Kidney epithelial cell (primary cell): ENCODE data around the gene CCDC102A. TPM values are rescaled to one million over a fixed set of nuclear protein-coding genes. Genes with fewer than 3 reads are reported as not detected.

ENCODE experiments used
- DNase-seq: peaks from one replicate; pipeline ENCODE4 v3.0.0-alpha.2; 2010; ENCODE audit warnings: low read depth
- H3K27me3 ChIP-seq: 2 replicates; pipeline ENCODE4 v1.6.0; 2011; ENCODE audit warnings: low read length; ENCODE audit not compliant: control insufficient read depth, insufficient read depth
- H3K36me3 ChIP-seq: 2 replicates; pipeline ENCODE4 v1.5.1; 2011; ENCODE audit warnings: low read length; ENCODE audit not compliant: control insufficient read depth, insufficient read depth
- H3K4me3 ChIP-seq: 2 replicates; pipeline ENCODE4 v1.5.1; 2011; ENCODE audit warnings: low read depth, mild to moderate bottlenecking, control low read depth, low read length
- total RNA-seq: library from RNA; depleted of rRNA; stranded (reverse); fragments of >200 nt; gene quantifications from 2 replicates; pipeline ENCODE4 v1.2.3, GENCODE V29; 2015
- TF ChIP-seq, protein P1 (sequence below): IDR thresholded peaks from 2 replicates; pipeline ENCODE4 v1.5.1; 2011; ENCODE audit warnings: mild to moderate bottlenecking, moderate library complexity, low read length, control low read depth, inconsistent platforms; ENCODE audit not compliant: insufficient read depth, poor library complexity, severe bottlenecking

CCDC102A gene
- total RNA-seq, 1 donor from 2014 or later = 11.4 TPM

DNA sequence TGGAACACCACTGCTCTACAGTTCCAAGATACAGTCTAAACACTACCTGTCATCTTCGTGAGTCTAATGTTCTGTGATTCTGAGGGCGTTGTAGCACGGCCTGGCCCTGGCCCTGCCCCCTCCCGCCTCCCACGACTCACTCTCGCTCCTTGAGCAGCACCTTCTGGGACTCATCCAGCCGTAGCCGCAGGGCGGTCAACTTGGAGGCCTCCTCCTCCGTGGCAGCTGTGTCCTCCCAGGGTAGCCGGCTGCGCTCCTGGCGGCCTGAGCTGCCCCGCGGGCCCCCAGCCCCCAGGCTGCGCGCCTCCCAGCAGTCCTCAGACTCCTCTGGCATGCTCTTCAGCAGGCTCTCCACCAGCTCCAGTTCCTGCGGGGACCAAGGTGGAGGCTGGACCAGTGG is 10.6 kb downstream of the CCDC102A start:
- Histone ChIP-seq H3K36me3 (no peaks in the 10 kb centered on the region), H3K4me3 (no peak overlapping the region), H3K27me3 (peaks cover 3% of the 10 kb centered on the region)
- TF ChIP-seq, protein P1, sequence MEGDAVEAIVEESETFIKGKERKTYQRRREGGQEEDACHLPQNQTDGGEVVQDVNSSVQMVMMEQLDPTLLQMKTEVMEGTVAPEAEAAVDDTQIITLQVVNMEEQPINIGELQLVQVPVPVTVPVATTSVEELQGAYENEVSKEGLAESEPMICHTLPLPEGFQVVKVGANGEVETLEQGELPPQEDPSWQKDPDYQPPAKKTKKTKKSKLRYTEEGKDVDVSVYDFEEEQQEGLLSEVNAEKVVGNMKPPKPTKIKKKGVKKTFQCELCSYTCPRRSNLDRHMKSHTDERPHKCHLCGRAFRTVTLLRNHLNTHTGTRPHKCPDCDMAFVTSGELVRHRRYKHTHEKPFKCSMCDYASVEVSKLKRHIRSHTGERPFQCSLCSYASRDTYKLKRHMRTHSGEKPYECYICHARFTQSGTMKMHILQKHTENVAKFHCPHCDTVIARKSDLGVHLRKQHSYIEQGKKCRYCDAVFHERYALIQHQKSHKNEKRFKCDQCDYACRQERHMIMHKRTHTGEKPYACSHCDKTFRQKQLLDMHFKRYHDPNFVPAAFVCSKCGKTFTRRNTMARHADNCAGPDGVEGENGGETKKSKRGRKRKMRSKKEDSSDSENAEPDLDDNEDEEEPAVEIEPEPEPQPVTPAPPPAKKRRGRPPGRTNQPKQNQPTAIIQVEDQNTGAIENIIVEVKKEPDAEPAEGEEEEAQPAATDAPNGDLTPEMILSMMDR = no peak
- DNase-seq = no peak

DNA sequence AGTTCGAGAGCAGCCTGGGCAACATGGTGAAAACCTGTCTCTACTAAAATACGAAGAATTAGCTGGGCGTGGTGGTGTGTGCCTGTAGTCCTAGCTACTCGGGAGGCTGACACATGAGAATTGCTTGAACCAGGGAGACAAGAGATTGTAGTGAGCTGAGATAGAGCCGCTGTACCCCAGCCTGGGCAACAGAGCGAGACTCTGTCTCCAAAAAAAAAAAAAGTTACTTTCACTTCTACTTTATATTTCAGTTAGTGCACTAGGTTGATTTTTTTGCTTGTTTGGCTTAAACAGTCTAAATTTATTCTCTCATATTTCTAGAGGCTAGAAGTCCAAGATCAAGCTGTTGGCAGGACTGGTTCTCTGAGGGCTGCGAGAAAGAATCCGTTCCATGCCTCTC is 13.4 kb downstream of the CCDC102A start:
- H3K36me3 ChIP-seq = no peaks in the 10 kb centered on the region
- H3K27me3 ChIP-seq = no peaks in the 10 kb centered on the region
- no peak for DNase-seq
- H3K4me3 ChIP-seq = no peak overlapping the region
- TF ChIP-seq, protein P1 = no peak

DNA sequence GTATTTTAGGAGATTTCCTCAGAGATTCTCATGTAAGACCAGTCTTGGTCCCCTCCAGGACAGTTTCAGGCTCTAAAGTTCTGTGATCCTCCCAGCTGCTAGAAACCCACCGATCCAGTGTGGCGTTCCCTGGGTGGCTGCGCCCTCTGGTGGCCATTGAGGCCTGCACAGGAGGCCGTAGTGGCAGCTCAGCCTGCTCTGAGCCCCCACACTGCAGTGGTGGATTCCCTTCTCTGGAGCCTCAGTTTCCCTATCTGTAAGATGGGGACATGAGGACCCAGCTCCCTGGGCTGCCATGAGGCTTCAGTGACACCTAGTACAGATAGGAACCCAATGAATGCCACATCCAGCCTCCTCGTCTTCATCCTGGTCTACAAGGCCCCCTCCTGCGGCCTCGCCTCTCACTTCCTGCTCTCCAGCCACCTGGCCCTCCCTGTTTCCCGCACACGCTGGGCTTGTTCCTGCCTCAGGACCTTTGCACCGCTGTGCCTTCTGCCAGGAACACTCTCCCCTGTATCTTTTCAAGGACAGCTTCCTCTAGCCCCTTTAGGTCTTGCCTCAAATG is 16.5 kb downstream of the CCDC102A start:
- H3K36me3 ChIP-seq = no peaks in the 10 kb centered on the region
- TF ChIP-seq, protein P1 = peak; percentile 98
- no peak overlapping the region for H3K4me3 ChIP-seq
- H3K27me3 ChIP-seq = no peaks in the 10 kb centered on the region
- DNase-seq = no peak

DNA sequence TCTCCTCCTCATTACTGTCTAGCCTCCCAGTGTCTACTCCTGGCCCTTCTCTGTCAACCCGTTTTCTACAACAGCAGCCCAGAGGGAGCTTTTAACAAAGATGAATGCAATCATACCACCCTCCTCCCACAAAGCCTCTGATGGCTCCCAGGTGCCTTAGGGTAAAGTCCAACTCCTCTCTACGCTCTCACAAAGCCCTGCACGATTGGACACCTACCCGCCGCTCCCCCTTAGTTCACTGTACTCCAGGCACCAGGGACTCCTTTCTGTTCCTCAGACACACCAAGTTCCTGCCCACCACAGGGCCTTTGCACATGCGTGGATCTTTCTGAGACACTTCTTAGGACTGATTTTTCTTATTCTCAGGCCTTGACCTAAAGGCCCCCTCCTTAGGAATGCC is 17.4 kb downstream of the CCDC102A start:
- Histone ChIP-seq H3K36me3 (no peaks in the 10 kb centered on the region), H3K27me3 (no peaks in the 10 kb centered on the region), H3K4me3 (no peak overlapping the region)
- TF ChIP-seq, protein P1 = no peak
- no peak for DNase-seq

DNA sequence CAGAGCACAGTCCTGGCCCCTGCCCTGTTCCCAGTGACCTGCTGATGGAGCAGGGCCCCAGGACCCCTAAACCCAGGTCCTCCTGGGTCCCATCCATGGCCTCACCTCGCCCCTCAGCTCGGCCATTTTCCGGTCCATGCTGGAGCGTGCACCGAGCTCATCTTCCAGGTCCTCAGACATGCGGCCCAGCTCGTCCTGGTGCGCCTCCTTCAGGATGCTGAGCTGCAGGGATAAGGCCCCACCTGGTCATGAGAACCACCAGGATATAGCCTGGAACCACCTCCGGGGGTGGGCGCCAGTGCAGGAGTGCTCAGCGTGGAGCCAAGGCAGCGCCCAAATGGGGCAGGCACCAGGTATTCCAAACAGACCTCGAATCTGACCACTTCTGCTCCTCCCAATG is 17.9 kb downstream of the CCDC102A start:
- H3K4me3 ChIP-seq = no peak overlapping the region
- no peaks in the 10 kb centered on the region for H3K27me3 ChIP-seq
- TF ChIP-seq, protein P1 = no peak
- no peaks in the 10 kb centered on the region for H3K36me3 ChIP-seq
- no peak for DNase-seq
